22Rv1 (cell line): ENCODE data around the gene FGF18.

Source experiments
- H3K27ac ChIP-seq: fragments of 450-650 bp; 2 replicates; pipeline ENCODE4 v1.5.1; 2017
- ZFX ChIP-seq: fragments of 450-650 bp; IDR thresholded peaks from 2 replicates; pipeline ENCODE4 v1.6.1; 2017; ENCODE audit warnings: antibody characterized with exemption, borderline replicate concordance
- TF ChIP-seq, protein P1 (sequence below): fragments of 450-650 bp; IDR thresholded peaks from 2 replicates; pipeline ENCODE4 v1.5.1; 2017; ENCODE audit warnings: mild to moderate bottlenecking

Gene FGF18

DNA sequence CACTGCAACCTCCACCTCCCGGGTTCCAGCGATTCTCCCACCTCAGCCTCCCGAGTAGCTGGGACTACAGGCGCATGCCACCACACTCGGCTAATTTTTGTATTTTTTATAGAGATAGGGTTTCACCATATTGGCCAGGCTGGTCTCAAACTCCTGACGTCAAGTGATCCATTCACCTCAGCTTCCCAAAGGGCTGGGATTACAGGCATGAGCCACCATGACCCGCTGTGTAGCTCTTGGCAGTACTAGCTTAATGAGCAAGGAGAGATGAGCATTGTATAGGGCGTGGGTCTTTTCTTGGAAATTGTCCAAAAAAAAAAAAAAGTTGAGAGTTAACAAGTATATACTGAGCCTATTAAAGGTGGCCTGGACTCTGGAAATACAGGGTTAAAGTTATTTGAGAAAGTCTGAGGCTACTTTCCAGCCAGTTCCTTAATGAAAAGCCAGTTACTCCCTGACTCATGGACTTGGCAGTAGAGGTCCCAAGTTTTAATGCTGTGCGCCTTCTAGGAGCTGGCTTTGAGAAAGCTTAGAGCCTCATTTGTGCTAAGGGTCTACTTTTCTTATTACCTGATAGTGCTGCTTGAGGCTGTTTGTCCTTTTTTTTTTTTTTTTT, 4.2 kb upstream of the FGF18 start:
- 0 out of 2 replicates have a peak overlapping the region, but pooled peaks have one; percentile 8 for H3K27ac ChIP-seq
- no peak for TF ChIP-seq ZFX
- TF ChIP-seq, protein P1, sequence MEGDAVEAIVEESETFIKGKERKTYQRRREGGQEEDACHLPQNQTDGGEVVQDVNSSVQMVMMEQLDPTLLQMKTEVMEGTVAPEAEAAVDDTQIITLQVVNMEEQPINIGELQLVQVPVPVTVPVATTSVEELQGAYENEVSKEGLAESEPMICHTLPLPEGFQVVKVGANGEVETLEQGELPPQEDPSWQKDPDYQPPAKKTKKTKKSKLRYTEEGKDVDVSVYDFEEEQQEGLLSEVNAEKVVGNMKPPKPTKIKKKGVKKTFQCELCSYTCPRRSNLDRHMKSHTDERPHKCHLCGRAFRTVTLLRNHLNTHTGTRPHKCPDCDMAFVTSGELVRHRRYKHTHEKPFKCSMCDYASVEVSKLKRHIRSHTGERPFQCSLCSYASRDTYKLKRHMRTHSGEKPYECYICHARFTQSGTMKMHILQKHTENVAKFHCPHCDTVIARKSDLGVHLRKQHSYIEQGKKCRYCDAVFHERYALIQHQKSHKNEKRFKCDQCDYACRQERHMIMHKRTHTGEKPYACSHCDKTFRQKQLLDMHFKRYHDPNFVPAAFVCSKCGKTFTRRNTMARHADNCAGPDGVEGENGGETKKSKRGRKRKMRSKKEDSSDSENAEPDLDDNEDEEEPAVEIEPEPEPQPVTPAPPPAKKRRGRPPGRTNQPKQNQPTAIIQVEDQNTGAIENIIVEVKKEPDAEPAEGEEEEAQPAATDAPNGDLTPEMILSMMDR, result no peak

- TF ChIP-seq ZFX, result no peak
- TF ChIP-seq, protein P1, result no peak
- H3K27ac ChIP-seq, result no peak overlapping the region
Observed at GRCh38 chr5:171416160-171417049, 3.0 kb upstream of the FGF18 start.

GRCh38 chr5:171418316-171418981, 998 bp upstream of the FGF18 start:
- no peak overlapping the region for H3K27ac ChIP-seq
- TF ChIP-seq ZFX, result no peak
- TF ChIP-seq, protein P1, result peak; percentile 86

GRCh38 chr5:171419688-171420430, 412 bp downstream of the FGF18 start:
- TF ChIP-seq ZFX, result no peak
- TF ChIP-seq, protein P1, result no peak
- no peak overlapping the region for H3K27ac ChIP-seq

- no peak for TF ChIP-seq ZFX
- TF ChIP-seq, protein P1, result no peak
- H3K27ac ChIP-seq, result no peak overlapping the region
Observed at GRCh38 chr5:171420431-171421241, 1.2 kb downstream of the FGF18 start.
